ENCODE measurements around the gene LIPH.

Gene LIPH

GRCh38 chr3:185584686-185585085 is 32.3 kb upstream of the LIPH start:
- peaks cover 32% of the 10 kb centered on the region for H3K79me2 ChIP-seq (ENCODE audit: control insufficient read depth, low read length)
- H3K9me2 ChIP-seq (replicated peaks; ENCODE audit: control insufficient read depth, low read length): no peaks in the 10 kb centered on the region
- no peak overlapping the region for H3K4me2 ChIP-seq (ENCODE audit: low read length)
- H3K27ac ChIP-seq (ENCODE audit: low read depth, low read length): no peak overlapping the region
- no peaks in the 10 kb centered on the region for H3K27me3 ChIP-seq (ENCODE audit: control insufficient read depth, low read length)
- peaks cover 41% of the 10 kb centered on the region for H3K4me1 ChIP-seq (ENCODE audit: control insufficient read depth, low read length)
- TF ChIP-seq EZH2phosphoT487 (IDR thresholded peaks at IDR 0.05; ENCODE audit: borderline replicate concordance, low read length): no peak
- no peak for TF ChIP-seq CTCF (IDR thresholded peaks at IDR 0.05; ENCODE audit: low read depth, low read length, poor library complexity, severe bottlenecking)
- H3K9me3 ChIP-seq (ENCODE audit: control insufficient read depth, insufficient read depth, low read length): no peaks in the 10 kb centered on the region
- peaks cover 8% of the 10 kb centered on the region for H3K36me3 ChIP-seq (ENCODE audit: control insufficient read depth, low read length)
- no peaks in the 10 kb centered on the region for H3F3A ChIP-seq (ENCODE audit: control insufficient read depth, insufficient read depth)
- no peak overlapping the region for H3K4me3 ChIP-seq (ENCODE audit: low read length)
- H4K20me1 ChIP-seq (ENCODE audit: control insufficient read depth, insufficient read depth, low read depth, low read length): no peaks in the 10 kb centered on the region

GRCh38 chr3:185583925-185584324 is 31.5 kb upstream of the LIPH start:
- Histone ChIP-seq H4K20me1 (ENCODE audit: control insufficient read depth, insufficient read depth, low read depth, low read length) (no peaks in the 10 kb centered on the region), H3K27me3 (ENCODE audit: control insufficient read depth, low read length) (no peaks in the 10 kb centered on the region), H3K27ac (ENCODE audit: low read depth, low read length) (no peak overlapping the region), H3F3A (ENCODE audit: control insufficient read depth, insufficient read depth) (no peaks in the 10 kb centered on the region), H3K79me2 (ENCODE audit: control insufficient read depth, low read length) (peaks cover 25% of the 10 kb centered on the region), H3K4me3 (ENCODE audit: low read length) (no peak overlapping the region), H3K9me2 (replicated peaks; ENCODE audit: control insufficient read depth, low read length) (no peaks in the 10 kb centered on the region), H3K4me1 (ENCODE audit: control insufficient read depth, low read length) (peaks cover 40% of the 10 kb centered on the region), H3K36me3 (ENCODE audit: control insufficient read depth, low read length) (peaks cover 8% of the 10 kb centered on the region), H3K9me3 (ENCODE audit: control insufficient read depth, insufficient read depth, low read length) (no peaks in the 10 kb centered on the region), H3K4me2 (ENCODE audit: low read length) (no peak overlapping the region)
- TF ChIP-seq CTCF (IDR thresholded peaks at IDR 0.05; ENCODE audit: low read depth, low read length, poor library complexity, severe bottlenecking) (no peak), EZH2phosphoT487 (IDR thresholded peaks at IDR 0.05; ENCODE audit: borderline replicate concordance, low read length) (no peak)

- Histone ChIP-seq H3K4me1 (ENCODE audit: control insufficient read depth, low read length) (peaks cover 33% of the 10 kb centered on the region), H3K36me3 (ENCODE audit: control insufficient read depth, low read length) (peaks cover 4% of the 10 kb centered on the region; the same call in 1 of the 2 replicates), H3K4me3 (ENCODE audit: low read length) (peak overlapping the region; percentile 42), H3K9me3 (ENCODE audit: control insufficient read depth, insufficient read depth, low read length) (no peaks in the 10 kb centered on the region), H3F3A (ENCODE audit: control insufficient read depth, insufficient read depth) (no peaks in the 10 kb centered on the region), H4K20me1 (ENCODE audit: control insufficient read depth, insufficient read depth, low read depth, low read length) (no peaks in the 10 kb centered on the region), H3K79me2 (ENCODE audit: control insufficient read depth, low read length) (peaks cover 16% of the 10 kb centered on the region), H3K27ac (ENCODE audit: low read depth, low read length) (0 out of 2 replicates have a peak overlapping the region, but pooled peaks have one; percentile 28), H3K27me3 (ENCODE audit: control insufficient read depth, low read length) (no peaks in the 10 kb centered on the region), H3K9me2 (replicated peaks; ENCODE audit: control insufficient read depth, low read length) (no peaks in the 10 kb centered on the region), H3K4me2 (ENCODE audit: low read length) (peak overlapping the region; percentile 71)
- no peak for TF ChIP-seq EZH2phosphoT487 (IDR thresholded peaks at IDR 0.05; ENCODE audit: borderline replicate concordance, low read length)
- no peak for TF ChIP-seq CTCF (IDR thresholded peaks at IDR 0.05; ENCODE audit: low read depth, low read length, poor library complexity, severe bottlenecking)
These were observed 30.5 kb upstream of the LIPH start for GRCh38 chr3:185582871-185583270.
